HepG2 (cell line): Measurements from ENCODE around the gene PHF21B. TPM values are rescaled to one million over a fixed set of nuclear protein-coding genes. Genes with fewer than 3 reads are reported as not detected.

ENCODE experiments used
- ATAC-seq: fragments of 200-7000 bp; cut with Tn5 transposase; 3 replicates; pipeline ENCODE4 v1.9.1; 2020; ENCODE audit warnings: mild to moderate bottlenecking, moderate library complexity
- BruUV-seq: library from RNA; stranded (reverse); fragments of 400-500 nt; replicated peaks from 2 replicates; lab custom pipeline; 2021; lab: Mats Ljungman, UMichigan
- CTCF ChIA-PET: fragments of 300-600 bp; formaldehyde crosslinking; extraction: SDS; loops from one replicate; lab custom pipeline; 2021; ENCODE audit warnings: low total read pairs, inconsistent platforms, low intra/inter-chr PET ratio; lab: Yijun Ruan, JAX
- POLR2A ChIA-PET: fragments of 350-600 bp; sonication (Branson Sonifier 250); formaldehyde crosslinking; loops from one replicate; lab custom pipeline; 2020; ENCODE audit warnings: antibody characterized with exemption, inconsistent platforms; lab: Yijun Ruan, JAX
- DNase-seq: peaks from one replicate; pipeline ENCODE4 v3.0.0-alpha.2; 2015; ENCODE audit warnings: low spot score
- FAIRE-seq: peaks from 3 replicates; lab custom pipeline; 2011; peaks lifted over from hg19 to GRCh38; lab: Jason Lieb, UNC
- H2AFZ ChIP-seq: one replicate; pipeline ENCODE4 v1.6.1; 2011; ENCODE audit warnings: low read length, inconsistent platforms
- H3K27ac ChIP-seq: fragments of 300-600 bp; 3 replicates; pipeline ENCODE4 v1.8.0; 2011; ENCODE audit warnings: mixed run types, mild to moderate bottlenecking, mixed read lengths, low read length, inconsistent platforms; ENCODE audit not compliant: insufficient read depth; ENCODE audit errors: extremely low read length
- H3K27me3 ChIP-seq, 2 experiments: fragments of 200-600 bp in 1 of 2; 2 replicates in 1 of 2; 3 replicates in 1 of 2; pipeline versions ENCODE4 v1.6.0 to v1.8.0; 2011; ENCODE audit warnings: low read length in 2 of 2, mild to moderate bottlenecking in 2 of 2, moderate library complexity in 2 of 2, inconsistent platforms in 1 of 2; ENCODE audit not compliant: insufficient read depth in 2 of 2, control insufficient read depth in 1 of 2
- H3K36me3 ChIP-seq, 2 experiments: fragments of 200-600 bp in 1 of 2; replicated peaks in 1 of 2; 2 replicates in 1 of 2; 3 replicates in 1 of 2; pipeline versions ENCODE4 v1.5.1 to v1.8.0; 2011; ENCODE audit warnings: low read length in 2 of 2, inconsistent platforms in 1 of 2; ENCODE audit not compliant: insufficient read depth in 2 of 2, control insufficient read depth in 1 of 2
- H3K4me1 ChIP-seq: 2 replicates; pipeline ENCODE4 v1.5.1; 2012; ENCODE audit warnings: low read length, inconsistent platforms; ENCODE audit not compliant: insufficient read depth
- H3K4me2 ChIP-seq: 2 replicates; pipeline ENCODE4 v1.6.0; 2011; ENCODE audit warnings: low read depth, low read length, inconsistent platforms
- H3K4me3 ChIP-seq, 3 experiments: fragments of 200-600 bp in 1 of 3; sonication (generic), shearing (Covaris generic) in 1 of 3; replicated peaks in 1 of 3; 2 replicates each; pipeline ENCODE4 v1.5.1; 2011 to 2016; ENCODE audit warnings: low read length in 3 of 3, inconsistent platforms in 2 of 3, low read depth in 2 of 3, mild to moderate bottlenecking in 2 of 3, control low read depth in 1 of 3, mixed read lengths in 1 of 3; ENCODE audit not compliant: insufficient read depth in 1 of 3
- H3K79me2 ChIP-seq: one replicate; pipeline ENCODE4 v1.6.1; 2011; ENCODE audit warnings: low read length, inconsistent platforms; ENCODE audit not compliant: insufficient read depth
- H3K9ac ChIP-seq: 2 replicates; pipeline ENCODE4 v1.6.0; 2011; ENCODE audit warnings: mild to moderate bottlenecking, low read depth, low read length, inconsistent platforms; ENCODE audit not compliant: insufficient read depth
- H3K9me3 ChIP-seq: 2 replicates; pipeline ENCODE4 v1.5.1; 2012; ENCODE audit warnings: mild to moderate bottlenecking, low read length
- H4K20me1 ChIP-seq: 2 replicates; pipeline ENCODE4 v1.6.0; 2011; ENCODE audit warnings: inconsistent platforms, mild to moderate bottlenecking, low read length, moderate library complexity; ENCODE audit not compliant: insufficient read depth
- ARNT ChIP-seq: fragments of 450-650 bp; IDR thresholded peaks from 2 replicates; pipeline ENCODE4 v1.6.1; 2017
- ATAD3A ChIP-seq: sonication (generic); formaldehyde crosslinking; IDR thresholded peaks from 2 replicates; pipeline ENCODE4 v1.4.0; 2020; ENCODE audit warnings: missing genetic modification reagents
- ZFP37 ChIP-seq: sonication (generic); formaldehyde crosslinking; IDR thresholded peaks from 2 replicates; pipeline ENCODE4 v1.4.0; 2020; ENCODE audit warnings: missing genetic modification reagents, borderline replicate concordance
- ZKSCAN5 ChIP-seq: sonication (generic); formaldehyde crosslinking; IDR thresholded peaks from 2 replicates; pipeline ENCODE4 v1.5.1; 2020; ENCODE audit warnings: mild to moderate bottlenecking, missing genetic modification reagents
- ZNF724P ChIP-seq: sonication (generic); formaldehyde crosslinking; IDR thresholded peaks from 2 replicates; pipeline ENCODE4 v1.8.0; 2022; ENCODE audit warnings: missing genetic modification reagents, borderline replicate concordance
- ZNF780A ChIP-seq: sonication (generic); formaldehyde crosslinking; IDR thresholded peaks from 2 replicates; pipeline ENCODE4 v1.8.0; 2022; ENCODE audit warnings: mild to moderate bottlenecking, missing genetic modification reagents, moderate library complexity
- WGBS: methylation state at CpG from one replicate; pipeline ENCODE4 v1.1.6; 2017; ENCODE audit warnings: low lambda C conversion rate; 5-methylcytosine and 5-hydroxymethylcytosine counted together
- in situ Hi-C: cut with HindIII; loops from 2 replicates; pipeline ENCODE4 v1.10.0; 2017; ENCODE audit warnings: low pct_unique_long_range_greater_than_20kb; ENCODE audit not compliant: extremely low pct_ligation_motif_present
- intact Hi-C: fragments of 100-400 bp; cut with micrococcal nuclease; formaldehyde crosslinking; loops from one replicate; pipeline ENCODE4 v1.10.0; 2022; ENCODE audit not compliant: unreplicated experiment
- polyA plus RNA-seq, 8 experiments: library from polyadenylated mRNA; depleted of rRNA in 3 of 8; stranded (reverse) in 7 of 8; unstranded in 1 of 8; fragments of >200 nt; fragmentation: Illumina TruSeq in 4 of 8; extraction: Trizol in 4 of 8; gene quantifications; 2 replicates each; pipeline versions ENCODE4 v1.2.1 to v1.2.3, GENCODE V29; 2011 to 2016; ENCODE audit warnings: low read depth in 4 of 8, missing spikeins in 1 of 8, mixed read lengths in 1 of 8; ENCODE audit not compliant: insufficient read depth in 1 of 8
- total RNA-seq, 5 experiments: library from RNA; depleted of rRNA; stranded (reverse); fragments of >200 nt; fragmentation: Illumina TruSeq; extraction: Trizol; gene quantifications; 2 replicates each; pipeline ENCODE4 v1.2.3, GENCODE V29; 2016; ENCODE audit warnings: low read depth in 1 of 5
- TF ChIP-seq, protein P1 (sequence below): sonication (generic); formaldehyde crosslinking; IDR thresholded peaks from 2 replicates; pipeline ENCODE4 v1.4.0; 2020; ENCODE audit warnings: missing genetic modification reagents

The PHF21B gene
- total and polyA plus RNA-seq, 2 of the 13 experiments (the other 11 are each of a cell fraction or from before 2014, with no cell fraction given) = not detected

- intact Hi-C loops (no loop called here), in situ Hi-C loops (no loop called here)
- peaks cover 6 to 59% of the 10 kb centered on the region in 2 experiments for H3K27me3 ChIP-seq
- BruUV-seq = no TSS peak
- TF ChIP-seq ATAD3A (CRISPR knock-in tag) (no peak), ARNT (no peak), ZFP37 (CRISPR knock-in tag) (no peak), ZNF780A (CRISPR knock-in tag) (no peak), ZKSCAN5 (no peak), ZNF724P (CRISPR knock-in tag) (no peak)
- TF ChIP-seq, protein P1, sequence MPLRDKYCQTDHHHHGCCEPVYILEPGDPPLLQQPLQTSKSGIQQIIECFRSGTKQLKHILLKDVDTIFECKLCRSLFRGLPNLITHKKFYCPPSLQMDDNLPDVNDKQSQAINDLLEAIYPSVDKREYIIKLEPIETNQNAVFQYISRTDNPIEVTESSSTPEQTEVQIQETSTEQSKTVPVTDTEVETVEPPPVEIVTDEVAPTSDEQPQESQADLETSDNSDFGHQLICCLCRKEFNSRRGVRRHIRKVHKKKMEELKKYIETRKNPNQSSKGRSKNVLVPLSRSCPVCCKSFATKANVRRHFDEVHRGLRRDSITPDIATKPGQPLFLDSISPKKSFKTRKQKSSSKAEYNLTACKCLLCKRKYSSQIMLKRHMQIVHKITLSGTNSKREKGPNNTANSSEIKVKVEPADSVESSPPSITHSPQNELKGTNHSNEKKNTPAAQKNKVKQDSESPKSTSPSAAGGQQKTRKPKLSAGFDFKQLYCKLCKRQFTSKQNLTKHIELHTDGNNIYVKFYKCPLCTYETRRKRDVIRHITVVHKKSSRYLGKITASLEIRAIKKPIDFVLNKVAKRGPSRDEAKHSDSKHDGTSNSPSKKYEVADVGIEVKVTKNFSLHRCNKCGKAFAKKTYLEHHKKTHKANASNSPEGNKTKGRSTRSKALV (CRISPR knock-in tag) = 0 out of 2 replicates have a peak, but pooled peaks have one; percentile 26
- ATAC-seq (peak; percentile 32; the same call in 2 of the 3 replicates), DNase-seq (no peak), FAIRE-seq (no peak)
- H3K79me2 ChIP-seq = no peaks in the 10 kb centered on the region
- no peaks in the 10 kb centered on the region for H4K20me1 ChIP-seq
- H3K9me3 ChIP-seq = no peaks in the 10 kb centered on the region
- H3K4me3 ChIP-seq = no peak overlapping the region
- H3K36me3 ChIP-seq = no peaks in the 10 kb centered on the region
- WGBS = 16% methylated on average over 21 of the region's 90 CpGs
- H3K4me2 ChIP-seq = no peak overlapping the region
- no peak overlapping the region for H3K9ac ChIP-seq
- ChIA-PET CTCF (no interaction called here), POLR2A (no interaction called here)
- H2AFZ ChIP-seq = no peak overlapping the region
- no peak overlapping the region for H3K27ac ChIP-seq
- H3K4me1 ChIP-seq = no peaks in the 10 kb centered on the region
Measured at GRCh38 chr22:45008751-45009605, 827 bp downstream of the PHF21B start.
